GM23248 (cell line): ENCODE data around the gene DDX47. TPM values are rescaled to one million over a fixed set of nuclear protein-coding genes. Genes with fewer than 3 reads are reported as not detected.
A peak's percentile ranks its signal among the peaks of the same experiment; 100 is the strongest.
"Not testable (repeated sequence)": the region's sequence is repeated elsewhere in the genome, so short reads cannot be mapped to it uniquely, and the experiment has no call there.

Source experiments
- DNase-seq: peaks from one replicate; pipeline ENCODE4 v3.0.0-alpha.2; 2015
- H2AFZ ChIP-seq: fragments of 200-600 bp; sonication (generic); 2 replicates; pipeline ENCODE4 v1.6.1; 2016; ENCODE audit warnings: antibody characterized with exemption
- H3F3A ChIP-seq: fragments of 200-600 bp; sonication (generic); 2 replicates; pipeline ENCODE4 v1.6.1; 2016; ENCODE audit warnings: mild to moderate bottlenecking, antibody characterized with exemption, mixed run types; ENCODE audit not compliant: insufficient read depth
- H3K27ac ChIP-seq: fragments of 200-600 bp; sonication (generic); 2 replicates; pipeline ENCODE4 v1.5.1; 2016; ENCODE audit warnings: mild to moderate bottlenecking
- H3K27me3 ChIP-seq: fragments of 200-600 bp; sonication (generic); replicated peaks from 2 replicates; pipeline ENCODE4 v1.6.1; 2016; ENCODE audit warnings: mild to moderate bottlenecking; ENCODE audit not compliant: insufficient read depth
- H3K36me3 ChIP-seq: fragments of 200-600 bp; sonication (generic); 2 replicates; pipeline ENCODE4 v1.6.1; 2016; ENCODE audit warnings: low read depth, mild to moderate bottlenecking
- H3K4me1 ChIP-seq: fragments of 200-600 bp; sonication (generic); 2 replicates; pipeline ENCODE4 v1.6.1; 2016; ENCODE audit warnings: mild to moderate bottlenecking; ENCODE audit not compliant: insufficient read depth
- H3K4me2 ChIP-seq: fragments of 200-600 bp; sonication (generic); one replicate; pipeline ENCODE4 v1.6.1; 2016; ENCODE audit warnings: mild to moderate bottlenecking; ENCODE audit not compliant: unreplicated experiment
- H3K4me3 ChIP-seq: fragments of 200-600 bp; sonication (generic); 2 replicates; pipeline ENCODE4 v1.5.1; 2016; ENCODE audit warnings: mild to moderate bottlenecking
- H3K79me2 ChIP-seq: fragments of 200-600 bp; sonication (generic); 2 replicates; pipeline ENCODE4 v1.6.1; 2016; ENCODE audit warnings: mild to moderate bottlenecking; ENCODE audit not compliant: insufficient read depth
- H3K9ac ChIP-seq: fragments of 200-600 bp; sonication (generic); 2 replicates; pipeline ENCODE4 v1.6.1; 2016; ENCODE audit warnings: mild to moderate bottlenecking
- H3K9me2 ChIP-seq: fragments of 200-600 bp; sonication (generic); 2 replicates; pipeline ENCODE4 v1.6.1; 2016; ENCODE audit warnings: mixed run types, mild to moderate bottlenecking, moderate library complexity; ENCODE audit not compliant: insufficient read depth
- H3K9me3 ChIP-seq: fragments of 200-600 bp; sonication (generic); one replicate; pipeline ENCODE4 v1.6.1; 2017; ENCODE audit warnings: low read depth
- H4K20me1 ChIP-seq: fragments of 200-600 bp; sonication (generic); 2 replicates; pipeline ENCODE4 v1.6.0; 2016; ENCODE audit not compliant: insufficient read depth
- EZH2 ChIP-seq: fragments of 200-600 bp; sonication (generic); IDR thresholded peaks from 2 replicates; pipeline ENCODE4 v1.6.1; 2018; ENCODE audit warnings: antibody characterized with exemption, mild to moderate bottlenecking; ENCODE audit not compliant: insufficient read depth, poor library complexity, severe bottlenecking
- EZH2phosphoT487 ChIP-seq: fragments of 200-600 bp; sonication (generic); IDR thresholded peaks from 2 replicates; pipeline ENCODE4 v1.6.1; 2018; ENCODE audit warnings: antibody characterized with exemption, moderate library complexity, mild to moderate bottlenecking, low read depth; ENCODE audit not compliant: insufficient read depth
- WGBS, 2 experiments: methylation state at CpG; one replicate each; pipeline ENCODE4 v1.1.6; 2015 to 2017; ENCODE audit warnings: low lambda C conversion rate in 2 of 2, low coverage in 1 of 2; ENCODE audit errors: missing lambda C conversion rate in 2 of 2; 5-methylcytosine and 5-hydroxymethylcytosine counted together
- in situ Hi-C: fragments of 300-500 bp; cut with MboI; formaldehyde crosslinking; loops from 2 replicates; pipeline ENCODE4 v1.15.0; 2020
- polyA plus RNA-seq: library from polyadenylated mRNA; unstranded; fragments of >200 nt; fragmentation: Nextera tagmentation; extraction: Ambion mirVana; gene quantifications from 2 replicates; pipeline ENCODE4 v1.2.1, GENCODE V29; 2016
- total RNA-seq: library from RNA; depleted of rRNA; stranded (reverse); fragments of >200 nt; shearing (Covaris generic); gene quantifications from 2 replicates; pipeline ENCODE4 v1.2.3, GENCODE V29; 2014

DDX47 gene
- total and polyA plus RNA-seq, 2 experiments from 2014 or later, result 119 to 132 TPM

DNA sequence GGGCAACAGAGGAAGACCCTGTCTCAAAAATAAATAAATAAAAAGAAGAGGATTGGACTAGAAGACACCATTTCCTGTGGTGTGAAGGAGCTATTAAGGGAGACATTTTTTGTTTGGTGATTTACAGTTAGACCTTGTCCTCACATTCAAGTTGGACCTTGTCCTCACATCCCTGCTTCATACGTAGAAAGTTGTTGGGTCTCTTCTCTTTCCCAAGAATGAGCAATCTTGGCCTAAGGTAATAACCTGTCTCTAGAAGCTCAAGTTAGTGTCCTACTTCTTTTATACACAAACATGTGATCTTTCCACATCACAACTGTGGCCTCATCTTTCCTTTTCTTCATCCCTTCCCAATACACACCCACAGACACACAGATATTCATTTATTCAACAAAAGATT lies 14.7 kb upstream of the DDX47 start:
- Histone ChIP-seq H3K27ac (no peak overlapping the region), H3K9me2 (no peaks in the 10 kb centered on the region), H3K27me3 (no peaks in the 10 kb centered on the region), H3F3A (peaks cover 22% of the 10 kb centered on the region), H3K9ac (no peak overlapping the region), H3K9me3 (no peaks in the 10 kb centered on the region), H2AFZ (no peak overlapping the region), H3K4me2 (no peak overlapping the region), H3K4me1 (peaks cover 21% of the 10 kb centered on the region), H4K20me1 (no peaks in the 10 kb centered on the region), H3K4me3 (no peak overlapping the region), H3K36me3 (no peaks in the 10 kb centered on the region), H3K79me2 (no peaks in the 10 kb centered on the region)
- no peak for DNase-seq
- TF ChIP-seq EZH2, result no peak
- in situ Hi-C loops, result loop anchor here (10.0 kb wide), 1 partner anchor 186 kb away; no protein-coding TSS in a partner anchor
- WGBS, 2 experiments, result 100% methylated on average over 1 of the region's 1 CpG

DNA sequence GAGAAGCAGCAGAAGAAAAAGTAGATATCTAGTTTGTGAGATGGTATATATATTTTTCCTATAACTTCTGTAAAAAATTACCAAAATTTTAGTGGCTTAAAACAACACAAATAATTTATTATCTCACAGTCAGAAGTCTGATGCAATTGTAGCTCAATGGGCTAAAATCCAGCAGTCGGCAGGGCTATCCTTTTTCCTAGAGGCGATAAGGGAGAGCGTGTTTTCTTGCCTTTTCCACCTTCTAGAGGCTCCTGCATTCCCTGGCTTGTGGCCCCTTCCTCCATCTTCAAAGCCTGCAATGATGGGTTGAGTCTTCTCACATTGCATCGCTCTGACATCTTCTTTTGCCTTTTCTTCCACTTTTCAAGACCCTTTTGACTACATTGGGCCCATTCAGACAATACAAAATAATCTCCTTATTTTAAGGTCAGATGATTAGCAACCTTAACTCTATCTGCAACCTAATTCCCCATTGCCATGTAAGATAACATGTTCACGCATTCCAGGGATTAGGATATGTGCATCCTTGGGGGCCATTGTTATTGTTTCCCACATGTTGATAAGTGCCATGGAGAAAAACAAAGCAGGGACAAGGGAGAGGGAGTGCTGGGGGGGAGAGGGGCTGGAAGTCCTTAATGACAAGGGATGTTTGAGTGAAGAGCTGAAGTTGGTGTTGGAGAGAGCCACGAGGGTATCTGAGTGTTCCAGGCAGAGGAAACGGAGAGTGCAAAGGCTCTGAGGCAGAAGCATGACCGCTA lies 13.8 kb upstream of the DDX47 start:
- Histone ChIP-seq H3K9me2 (no peaks in the 10 kb centered on the region), H3K9me3 (no peaks in the 10 kb centered on the region), H3K36me3 (no peaks in the 10 kb centered on the region), H3F3A (peaks cover 31% of the 10 kb centered on the region), H3K4me3 (no peak overlapping the region), H3K79me2 (no peaks in the 10 kb centered on the region), H4K20me1 (no peaks in the 10 kb centered on the region), H3K27me3 (no peaks in the 10 kb centered on the region), H3K4me2 (no peak overlapping the region), H3K4me1 (peaks cover 29% of the 10 kb centered on the region), H3K27ac (no peak overlapping the region), H3K9ac (no peak overlapping the region), H2AFZ (no peak overlapping the region)
- whole genome bisulfite sequencing, 2 experiments, result 82 to 85% methylated on average over 8 of the region's 8 CpGs
- in situ Hi-C loops, result loop anchor here (10.0 kb wide), 1 partner anchor 185 kb away; no protein-coding TSS in a partner anchor
- TF ChIP-seq EZH2phosphoT487 (no peak), EZH2 (no peak)
- no peak for DNase-seq

DNA sequence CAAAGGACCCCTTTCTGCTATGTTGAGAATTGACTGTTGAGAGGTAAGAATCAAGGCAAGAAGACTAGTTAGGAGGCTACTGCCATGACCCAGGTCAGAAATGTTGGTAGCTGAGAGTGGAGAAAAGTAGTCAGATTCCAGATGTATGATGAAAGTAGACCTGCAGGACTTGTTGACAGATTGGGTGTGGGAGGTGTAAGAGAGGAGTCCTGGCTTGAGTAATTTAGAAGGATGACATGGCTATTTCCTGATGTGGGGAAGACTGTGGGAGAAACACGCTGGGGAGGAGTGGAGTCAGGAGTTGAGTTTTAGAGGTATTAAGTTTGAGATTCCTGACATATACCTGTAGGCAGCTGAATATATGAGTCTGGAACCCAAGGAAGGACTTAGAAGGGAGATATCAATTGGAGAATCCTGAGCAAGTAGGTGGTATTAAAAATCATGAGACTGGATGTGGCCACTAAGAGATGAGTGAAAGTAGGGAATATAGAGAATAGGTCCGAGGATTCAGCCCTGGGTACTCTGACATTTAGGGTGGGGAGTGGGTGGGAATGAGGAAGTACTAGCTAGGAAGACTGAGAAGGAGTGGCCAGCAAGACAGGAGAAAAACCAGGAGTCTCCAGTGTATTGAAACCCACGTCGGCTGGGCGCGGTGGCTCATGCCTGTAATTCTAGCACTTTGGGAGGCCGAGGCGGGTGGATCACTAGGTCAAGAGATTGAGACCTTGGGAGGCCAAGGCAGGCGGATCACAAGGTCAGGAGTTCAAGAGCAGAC lies 12.6 kb upstream of the DDX47 start:
- Histone ChIP-seq H3K4me1 (peaks cover 37% of the 10 kb centered on the region), H3K27ac (peak overlapping the region; percentile 74), H3K9ac (no peak overlapping the region), H4K20me1 (no peaks in the 10 kb centered on the region), H2AFZ (no peak overlapping the region), H3K9me3 (no peaks in the 10 kb centered on the region), H3F3A (peaks cover 31% of the 10 kb centered on the region), H3K79me2 (no peaks in the 10 kb centered on the region), H3K4me3 (no peak overlapping the region), H3K36me3 (no peaks in the 10 kb centered on the region), H3K9me2 (no peaks in the 10 kb centered on the region), H3K4me2 (peak overlapping the region; percentile 39), H3K27me3 (no peaks in the 10 kb centered on the region)
- peak; percentile 84 for DNase-seq
- 74 to 75% methylated on average over 9 of the region's 9 CpGs for WGBS, 2 experiments
- in situ Hi-C loops, result no loop called here
- TF ChIP-seq EZH2 (no peak), EZH2phosphoT487 (peak; percentile 70; the same call in 1 of the 2 replicates)

DNA sequence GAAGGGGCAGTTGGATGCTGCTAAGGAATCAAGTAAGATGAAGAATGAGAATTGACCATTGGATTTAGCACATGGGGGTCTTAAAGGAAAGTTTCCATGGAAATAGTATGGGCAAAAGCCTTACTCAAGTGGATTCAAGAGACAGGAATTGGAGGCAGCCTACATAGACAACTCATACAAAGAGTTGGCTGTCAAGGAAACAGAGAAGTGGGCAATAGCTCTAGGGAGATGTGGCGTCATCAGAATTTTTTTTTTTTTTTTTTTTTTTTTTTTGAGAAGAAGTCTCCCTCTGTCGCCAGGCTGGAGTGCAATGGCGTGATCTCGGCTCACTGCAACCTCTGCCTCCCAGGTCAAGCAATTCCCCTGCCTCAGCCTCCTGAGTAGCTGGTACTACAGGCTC lies 11.5 kb upstream of the DDX47 start:
- in situ Hi-C loops, H3K27me3 ChIP-seq, H3K9me3 ChIP-seq, H3K9ac ChIP-seq, H3K9me2 ChIP-seq, H4K20me1 ChIP-seq, H3K4me3 ChIP-seq, H2AFZ ChIP-seq, H3K36me3 ChIP-seq, H3K27ac ChIP-seq, H3K4me2 ChIP-seq, H3K79me2 ChIP-seq: not testable (repeated sequence)
- DNase-seq, result peak; percentile 22
- WGBS, 2 experiments, result 95 to 96% methylated on average over 2 to 4 of the region's 4 CpGs
- peaks cover 37% of the 10 kb centered on the region for H3K4me1 ChIP-seq
- peaks cover 31% of the 10 kb centered on the region for H3F3A ChIP-seq
